GM12878 (cell line): ENCODE results near the gene RPS10. TPM values are rescaled to one million over a fixed set of nuclear protein-coding genes. Genes with fewer than 3 reads are reported as not detected.

ENCODE experiments used
- ASH2L ChIP-seq: fragments of 300-600, 200-600 bp; sonication (generic); IDR thresholded peaks from 2 replicates; pipeline ENCODE4 v1.6.1; 2017; ENCODE audit warnings: low read depth, mild to moderate bottlenecking, borderline replicate concordance
- CBX3 ChIP-seq: fragments of 200-600 bp; sonication (generic); IDR thresholded peaks from 2 replicates; pipeline ENCODE4 v1.6.1; 2016; ENCODE audit warnings: low read depth, borderline replicate concordance
- CBX5 ChIP-seq: sonication (generic); IDR thresholded peaks from 2 replicates; pipeline ENCODE4 v1.6.1; 2016; ENCODE audit warnings: low read depth, moderate library complexity, mild to moderate bottlenecking, inconsistent platforms
- CEBPB ChIP-seq, 2 experiments: fragments of 150-350 bp in 1 of 2; IDR thresholded peaks; 2 replicates each; pipeline ENCODE4 v1.6.1; 2012 to 2014; ENCODE audit warnings: low read depth in 2 of 2, low read length in 2 of 2, borderline replicate concordance in 1 of 2, inconsistent platforms in 1 of 2
- ETV6 ChIP-seq, 2 experiments: fragments of 450-650 bp in 1 of 2; IDR thresholded peaks in 1 of 2; conservative IDR thresholded peaks in 1 of 2; 2 replicates each; pipeline ENCODE4 v1.6.1; 2014; ENCODE audit warnings: antibody characterized with exemption in 1 of 2, borderline replicate concordance in 1 of 2, low read depth in 1 of 2, mild to moderate bottlenecking in 1 of 2, moderate library complexity in 1 of 2
- HDAC2 ChIP-seq: fragments of 200-600 bp; sonication (generic); IDR thresholded peaks from 2 replicates; pipeline ENCODE4 v1.6.1; 2017
- NR2C1 ChIP-seq: fragments of 450-650 bp; IDR thresholded peaks from 2 replicates; pipeline ENCODE4 v1.6.1; 2017; ENCODE audit warnings: antibody characterized with exemption, mild to moderate bottlenecking, moderate library complexity
- REST ChIP-seq: IDR thresholded peaks from 2 replicates; pipeline ENCODE4 v1.6.1; 2012; ENCODE audit warnings: mild to moderate bottlenecking, low read depth, low read length
- TCF12 ChIP-seq: IDR thresholded peaks from 2 replicates; pipeline ENCODE4 v1.6.1; 2011; ENCODE audit warnings: low read depth, mild to moderate bottlenecking, low read length
- ZNF592 ChIP-seq: fragments of 450-650 bp; IDR thresholded peaks from 2 replicates; pipeline ENCODE4 v1.6.1; 2017; ENCODE audit warnings: mild to moderate bottlenecking, moderate library complexity
- polyA plus RNA-seq, 11 experiments: library from polyadenylated mRNA; depleted of rRNA in 4 of 11; unstranded in 6 of 11; stranded (reverse) in 5 of 11; fragments of >200 nt; fragmentation: Nextera tagmentation in 4 of 11; fragmentation: Illumina TruSeq in 1 of 11; extraction: Ambion mirVana in 4 of 11; extraction: Trizol in 1 of 11; gene quantifications; 1 replicate in 1 of 11; 2 replicates in 10 of 11; pipeline versions ENCODE4 v1.2.1 to v1.2.3, GENCODE V29; 2011 to 2016; ENCODE audit warnings: inconsistent platforms in 2 of 11, missing spikeins in 2 of 11, low read depth in 1 of 11
- total RNA-seq, 4 experiments: library from RNA; depleted of rRNA in 3 of 4; stranded (reverse); fragments of >200 nt in 3 of 4; fragmentation: Illumina TruSeq in 1 of 4; extraction: Trizol in 1 of 4; gene quantifications; 2 replicates each; pipeline versions ENCODE4 v1.2.1 to v1.2.3, GENCODE V29; 2013 to 2021
- TF ChIP-seq, protein P1 (sequence below): fragments of 450-650 bp; IDR thresholded peaks from 2 replicates; pipeline ENCODE4 v1.6.1; 2017; ENCODE audit warnings: mild to moderate bottlenecking, moderate library complexity
- TF ChIP-seq, protein P2 (sequence below): fragments of 450-650 bp; IDR thresholded peaks from 2 replicates; pipeline ENCODE4 v1.6.1; 2017; ENCODE audit warnings: low read depth, mild to moderate bottlenecking, moderate library complexity

Gene RPS10
- total and polyA plus RNA-seq, 10 of the 15 experiments (the other 5 are each of a cell fraction or from before 2014, with no cell fraction given): 1,546 to 3,970 (median 2,813) TPM

DNA sequence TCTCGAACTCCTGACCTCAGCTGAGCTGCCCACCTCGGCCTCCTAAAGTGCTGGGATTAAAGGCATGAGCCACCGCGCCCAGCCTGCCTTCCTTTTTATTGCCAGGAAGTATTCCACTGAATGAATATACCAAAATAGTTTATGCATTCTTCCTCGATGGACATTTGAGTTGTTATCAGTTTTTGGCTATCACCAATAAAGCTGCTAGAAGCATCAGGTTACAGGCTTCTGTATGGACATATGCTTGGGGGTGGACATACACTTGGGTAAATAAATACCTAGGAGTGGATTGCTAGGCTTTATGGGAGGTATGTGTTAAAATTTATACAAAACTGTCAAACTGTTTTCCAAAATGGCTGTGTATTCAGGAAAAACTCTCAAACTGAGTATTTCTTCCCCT lies 10.0 kb upstream of the RPS10 start (continued):
- TF ChIP-seq, protein P1, sequence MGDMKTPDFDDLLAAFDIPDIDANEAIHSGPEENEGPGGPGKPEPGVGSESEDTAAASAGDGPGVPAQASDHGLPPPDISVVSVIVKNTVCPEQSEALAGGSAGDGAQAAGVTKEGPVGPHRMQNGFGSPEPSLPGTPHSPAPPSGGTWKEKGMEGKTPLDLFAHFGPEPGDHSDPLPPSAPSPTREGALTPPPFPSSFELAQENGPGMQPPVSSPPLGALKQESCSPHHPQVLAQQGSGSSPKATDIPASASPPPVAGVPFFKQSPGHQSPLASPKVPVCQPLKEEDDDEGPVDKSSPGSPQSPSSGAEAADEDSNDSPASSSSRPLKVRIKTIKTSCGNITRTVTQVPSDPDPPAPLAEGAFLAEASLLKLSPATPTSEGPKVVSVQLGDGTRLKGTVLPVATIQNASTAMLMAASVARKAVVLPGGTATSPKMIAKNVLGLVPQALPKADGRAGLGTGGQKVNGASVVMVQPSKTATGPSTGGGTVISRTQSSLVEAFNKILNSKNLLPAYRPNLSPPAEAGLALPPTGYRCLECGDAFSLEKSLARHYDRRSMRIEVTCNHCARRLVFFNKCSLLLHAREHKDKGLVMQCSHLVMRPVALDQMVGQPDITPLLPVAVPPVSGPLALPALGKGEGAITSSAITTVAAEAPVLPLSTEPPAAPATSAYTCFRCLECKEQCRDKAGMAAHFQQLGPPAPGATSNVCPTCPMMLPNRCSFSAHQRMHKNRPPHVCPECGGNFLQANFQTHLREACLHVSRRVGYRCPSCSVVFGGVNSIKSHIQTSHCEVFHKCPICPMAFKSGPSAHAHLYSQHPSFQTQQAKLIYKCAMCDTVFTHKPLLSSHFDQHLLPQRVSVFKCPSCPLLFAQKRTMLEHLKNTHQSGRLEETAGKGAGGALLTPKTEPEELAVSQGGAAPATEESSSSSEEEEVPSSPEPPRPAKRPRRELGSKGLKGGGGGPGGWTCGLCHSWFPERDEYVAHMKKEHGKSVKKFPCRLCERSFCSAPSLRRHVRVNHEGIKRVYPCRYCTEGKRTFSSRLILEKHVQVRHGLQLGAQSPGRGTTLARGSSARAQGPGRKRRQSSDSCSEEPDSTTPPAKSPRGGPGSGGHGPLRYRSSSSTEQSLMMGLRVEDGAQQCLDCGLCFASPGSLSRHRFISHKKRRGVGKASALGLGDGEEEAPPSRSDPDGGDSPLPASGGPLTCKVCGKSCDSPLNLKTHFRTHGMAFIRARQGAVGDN: no peak
- TF ChIP-seq CBX5 (no peak), ETV6 (conservative IDR thresholded peaks at IDR 0.05 in 1 of 2, IDR thresholded peaks at IDR 0.05 in 1 of 2; ENCODE audit: borderline replicate concordance in 1 of 2, low read depth in 1 of 2) (no peak), CBX3 (no peak), REST (no peak), TCF12 (no peak), CEBPB (IDR thresholded peaks at IDR 0.05; ENCODE audit: borderline replicate concordance in 1 of 2, low read depth in 2 of 2, low read length in 2 of 2) (no peak), ASH2L (no peak), NR2C1 (no peak), ZNF592 (no peak), HDAC2 (no peak)
- TF ChIP-seq, protein P2, sequence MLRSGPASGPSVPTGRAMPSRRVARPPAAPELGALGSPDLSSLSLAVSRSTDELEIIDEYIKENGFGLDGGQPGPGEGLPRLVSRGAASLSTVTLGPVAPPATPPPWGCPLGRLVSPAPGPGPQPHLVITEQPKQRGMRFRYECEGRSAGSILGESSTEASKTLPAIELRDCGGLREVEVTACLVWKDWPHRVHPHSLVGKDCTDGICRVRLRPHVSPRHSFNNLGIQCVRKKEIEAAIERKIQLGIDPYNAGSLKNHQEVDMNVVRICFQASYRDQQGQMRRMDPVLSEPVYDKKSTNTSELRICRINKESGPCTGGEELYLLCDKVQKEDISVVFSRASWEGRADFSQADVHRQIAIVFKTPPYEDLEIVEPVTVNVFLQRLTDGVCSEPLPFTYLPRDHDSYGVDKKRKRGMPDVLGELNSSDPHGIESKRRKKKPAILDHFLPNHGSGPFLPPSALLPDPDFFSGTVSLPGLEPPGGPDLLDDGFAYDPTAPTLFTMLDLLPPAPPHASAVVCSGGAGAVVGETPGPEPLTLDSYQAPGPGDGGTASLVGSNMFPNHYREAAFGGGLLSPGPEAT: no peak
- TF ChIP-seq, all 136 proteins: peak for 0
